ENCODE measurements around the gene PHKB. TPM values are rescaled to one million over a fixed set of nuclear protein-coding genes. Genes with fewer than 3 reads are reported as not detected.

Gene PHKB
- total RNA-seq, 1 donor from 2014 or later = 44.5 TPM

DNA sequence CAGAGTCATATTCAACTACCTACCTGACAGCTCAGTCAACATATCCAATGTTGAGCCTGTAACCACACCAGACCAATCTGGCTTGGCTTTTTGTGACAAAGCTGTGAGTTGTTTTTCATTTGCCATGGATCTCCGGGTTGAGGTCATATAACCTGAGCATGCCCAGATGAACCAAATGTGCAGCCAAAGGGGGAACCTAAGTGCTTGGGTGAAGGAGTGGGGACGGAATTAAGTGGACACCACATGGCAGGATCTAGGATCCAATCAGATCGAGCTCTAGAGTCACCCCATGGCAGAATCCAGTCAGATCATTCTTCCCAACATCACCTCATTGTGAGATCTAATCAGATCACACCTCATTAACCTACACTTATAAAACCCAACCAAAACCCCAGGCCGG is 258.6 kb downstream of the PHKB start:
- DNase-seq (ENCODE audit: low read depth) (no peak), FAIRE-seq (no peak)
- H3K36me3 ChIP-seq (ENCODE audit: control insufficient read depth, insufficient read depth, low read length) = no peaks in the 10 kb centered on the region
- H3K4me3 ChIP-seq (ENCODE audit: low read depth, low read length) = no peak overlapping the region
- TF ChIP-seq, protein P1, sequence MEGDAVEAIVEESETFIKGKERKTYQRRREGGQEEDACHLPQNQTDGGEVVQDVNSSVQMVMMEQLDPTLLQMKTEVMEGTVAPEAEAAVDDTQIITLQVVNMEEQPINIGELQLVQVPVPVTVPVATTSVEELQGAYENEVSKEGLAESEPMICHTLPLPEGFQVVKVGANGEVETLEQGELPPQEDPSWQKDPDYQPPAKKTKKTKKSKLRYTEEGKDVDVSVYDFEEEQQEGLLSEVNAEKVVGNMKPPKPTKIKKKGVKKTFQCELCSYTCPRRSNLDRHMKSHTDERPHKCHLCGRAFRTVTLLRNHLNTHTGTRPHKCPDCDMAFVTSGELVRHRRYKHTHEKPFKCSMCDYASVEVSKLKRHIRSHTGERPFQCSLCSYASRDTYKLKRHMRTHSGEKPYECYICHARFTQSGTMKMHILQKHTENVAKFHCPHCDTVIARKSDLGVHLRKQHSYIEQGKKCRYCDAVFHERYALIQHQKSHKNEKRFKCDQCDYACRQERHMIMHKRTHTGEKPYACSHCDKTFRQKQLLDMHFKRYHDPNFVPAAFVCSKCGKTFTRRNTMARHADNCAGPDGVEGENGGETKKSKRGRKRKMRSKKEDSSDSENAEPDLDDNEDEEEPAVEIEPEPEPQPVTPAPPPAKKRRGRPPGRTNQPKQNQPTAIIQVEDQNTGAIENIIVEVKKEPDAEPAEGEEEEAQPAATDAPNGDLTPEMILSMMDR (IDR thresholded peaks at IDR 0.05; ENCODE audit: insufficient read depth, low read length, severe bottlenecking) = no peak
- H3K27me3 ChIP-seq (ENCODE audit: control insufficient read depth, insufficient read depth, low read length) = no peaks in the 10 kb centered on the region

DNA sequence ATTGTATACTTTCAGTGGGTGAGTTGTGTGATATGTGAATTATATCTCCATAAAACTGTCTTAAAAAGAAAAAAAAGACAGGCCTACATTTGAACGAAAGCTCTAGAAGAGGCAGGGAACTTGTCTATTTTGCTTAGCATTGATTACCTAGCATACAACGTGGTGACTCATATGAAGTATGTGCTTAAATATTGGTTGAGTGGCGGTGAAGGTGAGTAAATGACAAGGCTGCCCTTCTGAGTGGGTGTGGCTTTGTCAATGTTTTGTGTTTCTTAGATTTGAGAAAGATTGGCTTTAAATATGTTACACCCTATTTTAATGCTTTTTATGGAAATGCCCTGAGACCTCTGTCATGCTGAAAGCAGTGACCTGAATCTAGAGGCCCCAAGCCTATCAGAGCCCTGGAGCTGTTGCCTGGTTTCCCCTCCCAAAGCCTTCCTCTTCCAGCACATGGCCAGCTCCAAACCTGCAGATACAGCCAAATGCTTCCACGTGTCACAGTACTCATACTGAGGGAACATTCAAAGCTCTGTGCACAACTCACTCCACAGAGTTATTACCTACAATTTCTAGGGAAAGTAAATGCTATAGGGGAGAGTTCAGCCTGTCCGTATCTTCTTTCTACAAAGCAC is 260.0 kb downstream of the PHKB start:
- no peaks in the 10 kb centered on the region for H3K36me3 ChIP-seq (ENCODE audit: control insufficient read depth, insufficient read depth, low read length)
- TF ChIP-seq, protein P1 (IDR thresholded peaks at IDR 0.05; ENCODE audit: insufficient read depth, low read length, severe bottlenecking) = no peak
- no peaks in the 10 kb centered on the region for H3K27me3 ChIP-seq (ENCODE audit: control insufficient read depth, insufficient read depth, low read length)
- DNase-seq (ENCODE audit: low read depth) (peak; percentile 64), FAIRE-seq (no peak)
- H3K4me3 ChIP-seq (ENCODE audit: low read depth, low read length) = no peak overlapping the region

DNA sequence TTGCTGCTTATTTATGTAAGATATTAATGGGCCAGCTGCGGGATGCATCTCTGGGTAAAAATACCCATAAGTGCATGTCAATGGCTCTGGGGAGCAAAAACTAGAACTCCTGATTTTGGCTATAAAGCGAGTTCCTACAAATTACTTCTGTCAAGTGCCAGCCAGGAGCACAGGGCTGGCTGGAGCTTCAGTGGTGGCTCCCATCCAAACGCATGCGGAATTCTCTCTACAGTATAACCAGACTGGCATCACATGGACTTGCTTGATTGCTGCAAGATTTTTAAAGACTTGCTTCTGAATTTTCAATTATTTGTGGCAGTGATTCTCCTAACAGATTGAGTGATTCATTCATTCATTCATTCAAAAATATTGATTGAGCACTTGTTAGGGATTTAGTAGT is 260.9 kb downstream of the PHKB start:
- no peaks in the 10 kb centered on the region for H3K27me3 ChIP-seq (ENCODE audit: control insufficient read depth, insufficient read depth, low read length)
- TF ChIP-seq, protein P1 (IDR thresholded peaks at IDR 0.05; ENCODE audit: insufficient read depth, low read length, severe bottlenecking) = no peak
- H3K36me3 ChIP-seq (ENCODE audit: control insufficient read depth, insufficient read depth, low read length) = no peaks in the 10 kb centered on the region
- H3K4me3 ChIP-seq (ENCODE audit: low read depth, low read length) = no peak overlapping the region
- FAIRE-seq (no peak), DNase-seq (ENCODE audit: low read depth) (no peak)

DNA sequence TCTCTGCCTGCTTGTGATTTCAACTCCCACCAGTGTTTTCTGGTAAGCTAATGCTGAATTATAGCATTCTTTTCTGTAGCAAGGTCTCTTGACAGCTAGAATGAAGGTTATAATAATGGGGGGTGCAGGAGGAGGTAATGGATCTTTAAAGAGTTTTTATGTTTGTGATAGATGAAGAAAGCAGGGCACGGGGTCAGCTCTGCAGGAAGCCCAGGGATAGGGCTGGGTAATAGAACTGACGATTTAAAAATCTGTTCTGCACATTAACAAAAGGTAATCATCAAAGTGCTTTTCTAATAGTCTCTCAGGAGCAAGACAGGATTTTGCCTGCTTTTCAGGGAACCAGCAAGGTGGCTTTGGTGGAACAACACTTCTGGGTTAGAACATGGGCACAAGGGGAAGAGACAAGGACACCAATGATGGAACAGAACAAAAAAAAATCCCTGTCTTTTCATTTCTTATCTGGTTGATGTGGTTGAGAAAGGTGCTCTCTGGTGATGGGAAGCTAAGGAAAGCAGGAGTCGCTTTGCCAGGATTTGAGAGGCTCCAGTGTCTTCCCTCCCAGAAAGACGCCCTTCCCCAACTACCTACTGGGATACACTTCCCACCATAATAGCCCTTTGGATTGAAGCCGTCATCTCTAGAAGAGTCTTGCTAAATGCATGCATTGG is 263.1 kb downstream of the PHKB start:
- DNase-seq (ENCODE audit: low read depth) (no peak), FAIRE-seq (no peak)
- Histone ChIP-seq H3K27me3 (ENCODE audit: control insufficient read depth, insufficient read depth, low read length) (no peaks in the 10 kb centered on the region), H3K4me3 (ENCODE audit: low read depth, low read length) (no peak overlapping the region), H3K36me3 (ENCODE audit: control insufficient read depth, insufficient read depth, low read length) (no peaks in the 10 kb centered on the region)
- TF ChIP-seq, protein P1 (IDR thresholded peaks at IDR 0.05; ENCODE audit: insufficient read depth, low read length, severe bottlenecking) = no peak

DNA sequence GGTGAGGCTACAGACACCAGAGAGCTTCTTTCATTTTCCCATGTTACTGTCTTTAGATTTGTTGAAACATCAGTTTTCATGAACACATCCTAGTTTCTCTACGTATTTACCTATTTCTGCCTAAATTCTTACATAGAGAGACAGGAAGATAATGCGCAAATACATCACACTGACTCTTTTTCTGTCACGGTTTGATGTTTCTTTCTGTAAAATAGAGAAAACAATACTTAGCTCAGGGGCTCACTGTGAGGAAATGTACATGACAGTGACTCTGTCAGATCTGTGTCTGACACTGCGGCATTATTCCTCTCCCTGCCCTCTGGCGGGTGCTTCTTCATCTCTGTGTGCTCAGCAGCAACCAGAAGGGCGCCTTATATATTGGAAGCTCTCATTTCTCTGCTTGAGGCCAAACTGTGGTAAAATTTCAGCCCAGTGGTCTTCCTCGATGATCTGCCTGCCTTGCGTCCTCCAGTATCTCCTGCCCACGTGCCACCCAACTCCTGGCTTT is 264.1 kb downstream of the PHKB start:
- Histone ChIP-seq H3K36me3 (ENCODE audit: control insufficient read depth, insufficient read depth, low read length) (no peaks in the 10 kb centered on the region), H3K4me3 (ENCODE audit: low read depth, low read length) (no peak overlapping the region), H3K27me3 (ENCODE audit: control insufficient read depth, insufficient read depth, low read length) (no peaks in the 10 kb centered on the region)
- FAIRE-seq = no peak
- DNase-seq (ENCODE audit: low read depth) = no peak
- TF ChIP-seq, protein P1 (IDR thresholded peaks at IDR 0.05; ENCODE audit: insufficient read depth, low read length, severe bottlenecking) = no peak
